NCI-H1417 (cell line): ENCODE measurements around the gene MYH11.
"Not testable (repeated sequence)": the region's sequence is repeated elsewhere in the genome, so short reads cannot be mapped to it uniquely, and the experiment has no call there.

ENCODE experiments used
- DNase-seq, 3 experiments: peaks; one replicate each; lab custom pipeline; 2025; lab: John Stamatoyannopoulos, UW

MYH11 gene

GRCh38 chr16:15749985-15750384 is 106.8 kb downstream of the MYH11 start:
- no peak for DNase-seq

GRCh38 chr16:15749371-15749770 is 107.5 kb downstream of the MYH11 start:
- no peak for DNase-seq

- no peak for DNase-seq
These were observed 108.2 kb downstream of the MYH11 start for GRCh38 chr16:15748654-15749053.

- no peak for DNase-seq
These were observed 108.9 kb downstream of the MYH11 start for GRCh38 chr16:15747937-15748336.

- DNase-seq: no peak
These were observed 110.5 kb downstream of the MYH11 start for GRCh38 chr16:15746332-15746731.

- DNase-seq: no peak
These were observed 113.2 kb downstream of the MYH11 start for GRCh38 chr16:15743657-15744056.

- no peak for DNase-seq
These were observed 114.1 kb downstream of the MYH11 start for GRCh38 chr16:15742716-15743115.

GRCh38 chr16:15741207-15741871 is 115.5 kb downstream of the MYH11 start:
- DNase-seq: peak in 1 of 3 experiments; percentile 22

- no peak for DNase-seq
These were observed 116.9 kb downstream of the MYH11 start for GRCh38 chr16:15739950-15740349.

- DNase-seq: no peak
These were observed 117.4 kb downstream of the MYH11 start for GRCh38 chr16:15739464-15739863.

GRCh38 chr16:15737140-15737644 is 119.6 kb downstream of the MYH11 start:
- DNase-seq: no peak

GRCh38 chr16:15736529-15736928 is 120.3 kb downstream of the MYH11 start:
- no peak for DNase-seq

GRCh38 chr16:15735610-15736009 is 121.2 kb downstream of the MYH11 start:
- DNase-seq: no peak

- DNase-seq: no peak
These were observed 124.4 kb downstream of the MYH11 start for GRCh38 chr16:15732416-15732815.

GRCh38 chr16:15729152-15729551 is 127.7 kb downstream of the MYH11 start:
- DNase-seq: no peak

- DNase-seq: not testable (repeated sequence)
These were observed 129.1 kb downstream of the MYH11 start for GRCh38 chr16:15727697-15728096.

- no peak for DNase-seq
These were observed 130.1 kb downstream of the MYH11 start for GRCh38 chr16:15726715-15727114.

- no peak for DNase-seq
These were observed 131.1 kb downstream of the MYH11 start for GRCh38 chr16:15725641-15726240.

- no peak for DNase-seq
These were observed 133.0 kb downstream of the MYH11 start for GRCh38 chr16:15723808-15724207.

- DNase-seq: no peak
These were observed 135.8 kb downstream of the MYH11 start for GRCh38 chr16:15721018-15721417.

- DNase-seq: no peak
These were observed 140.0 kb downstream of the MYH11 start for GRCh38 chr16:15716694-15717447.

GRCh38 chr16:15715221-15715620 is 141.6 kb downstream of the MYH11 start:
- DNase-seq: no peak
